ENCODE data around the gene CYP4F2.
"Not testable (repeated sequence)": the region's sequence is repeated elsewhere in the genome, so short reads cannot be mapped to it uniquely, and the experiment has no call there.

Gene CYP4F2

GRCh38 chr19:15900032-15900431, 2.2 kb upstream of the CYP4F2 start:
- not testable (repeated sequence) for DNase-seq (ENCODE audit: low read depth in 2 of 2, low spot score in 1 of 2)

- DNase-seq (ENCODE audit: low read depth in 2 of 2, low spot score in 1 of 2), result not testable (repeated sequence)
These were observed 1.7 kb upstream of the CYP4F2 start for GRCh38 chr19:15899561-15899960.

GRCh38 chr19:15897026-15897737, 692 bp downstream of the CYP4F2 start:
- no peak for DNase-seq (ENCODE audit: low read depth in 2 of 2, low spot score in 1 of 2)

- no peak for DNase-seq (ENCODE audit: low read depth in 2 of 2, low spot score in 1 of 2)
These were observed 1.9 kb downstream of the CYP4F2 start for GRCh38 chr19:15895876-15896430.

- DNase-seq (ENCODE audit: low read depth in 2 of 2, low spot score in 1 of 2), result no peak
These were observed 3.5 kb downstream of the CYP4F2 start for GRCh38 chr19:15894359-15894758.

- no peak for DNase-seq (ENCODE audit: low read depth in 2 of 2, low spot score in 1 of 2)
These were observed 4.4 kb downstream of the CYP4F2 start for GRCh38 chr19:15893477-15893876.

- no peak for DNase-seq (ENCODE audit: low read depth in 2 of 2, low spot score in 1 of 2)
These were observed 5.9 kb downstream of the CYP4F2 start for GRCh38 chr19:15892012-15892411.

GRCh38 chr19:15891434-15891833, 6.4 kb downstream of the CYP4F2 start:
- no peak for DNase-seq (ENCODE audit: low read depth in 2 of 2, low spot score in 1 of 2)

GRCh38 chr19:15889339-15889738, 8.5 kb downstream of the CYP4F2 start:
- not testable (repeated sequence) for DNase-seq (ENCODE audit: low read depth in 2 of 2, low spot score in 1 of 2)

GRCh38 chr19:15885919-15886318, 12.0 kb downstream of the CYP4F2 start:
- DNase-seq (ENCODE audit: low read depth in 2 of 2, low spot score in 1 of 2), result no peak

- no peak for DNase-seq (ENCODE audit: low read depth in 2 of 2, low spot score in 1 of 2)
These were observed 12.7 kb downstream of the CYP4F2 start for GRCh38 chr19:15885167-15885566.

GRCh38 chr19:15883329-15883728, 14.5 kb downstream of the CYP4F2 start:
- DNase-seq (ENCODE audit: low read depth in 2 of 2, low spot score in 1 of 2), result not testable (repeated sequence)

GRCh38 chr19:15874821-15875474, 22.9 kb downstream of the CYP4F2 start:
- no peak for DNase-seq (ENCODE audit: low read depth in 2 of 2, low spot score in 1 of 2)

GRCh38 chr19:15873771-15874170, 24.1 kb downstream of the CYP4F2 start:
- not testable (repeated sequence) for DNase-seq (ENCODE audit: low read depth in 2 of 2, low spot score in 1 of 2)

GRCh38 chr19:15871570-15871969, 26.3 kb downstream of the CYP4F2 start:
- no peak for DNase-seq (ENCODE audit: low read depth in 2 of 2, low spot score in 1 of 2)

- no peak for DNase-seq (ENCODE audit: low read depth in 2 of 2, low spot score in 1 of 2)
These were observed 28.0 kb downstream of the CYP4F2 start for GRCh38 chr19:15869873-15870272.

GRCh38 chr19:15869109-15869555, 28.7 kb downstream of the CYP4F2 start:
- DNase-seq (ENCODE audit: low read depth in 2 of 2, low spot score in 1 of 2), result peak in 1 of 2 donors; percentile 7

- no peak for DNase-seq (ENCODE audit: low read depth in 2 of 2, low spot score in 1 of 2)
These were observed 31.2 kb downstream of the CYP4F2 start for GRCh38 chr19:15866636-15867035.

GRCh38 chr19:15864824-15865223, 33.0 kb downstream of the CYP4F2 start:
- DNase-seq (ENCODE audit: low read depth in 2 of 2, low spot score in 1 of 2), result no peak

- no peak for DNase-seq (ENCODE audit: low read depth in 2 of 2, low spot score in 1 of 2)
These were observed 34.6 kb downstream of the CYP4F2 start for GRCh38 chr19:15863272-15863671.

GRCh38 chr19:15862444-15862843, 35.4 kb downstream of the CYP4F2 start:
- DNase-seq (ENCODE audit: low read depth in 2 of 2, low spot score in 1 of 2), result no peak

- no peak for DNase-seq (ENCODE audit: low read depth in 2 of 2, low spot score in 1 of 2)
These were observed 37.4 kb downstream of the CYP4F2 start for GRCh38 chr19:15860522-15860921.
